ENCODE measurements around the gene DGAT2.

DNA sequence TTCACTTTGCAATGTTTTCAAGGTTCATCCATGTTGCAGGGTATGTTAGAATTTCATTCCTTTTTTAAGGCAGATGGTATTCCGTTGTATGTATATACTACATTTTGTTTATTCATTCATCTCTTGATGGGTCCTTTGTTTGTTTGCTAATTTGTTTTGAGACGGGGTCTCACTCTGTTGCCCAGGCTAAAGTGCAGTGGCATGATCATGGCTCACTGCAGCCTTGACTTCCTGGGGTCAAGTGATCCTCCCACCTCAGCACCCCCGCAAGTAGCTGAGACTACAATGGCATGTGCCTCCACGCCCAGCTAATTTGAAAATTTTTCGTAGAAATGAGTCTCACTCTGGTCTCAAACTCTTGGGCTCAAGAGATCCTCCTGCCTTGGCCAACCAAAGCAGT is 52.6 kb downstream of the DGAT2 start:
- TF ChIP-seq, protein P1, sequence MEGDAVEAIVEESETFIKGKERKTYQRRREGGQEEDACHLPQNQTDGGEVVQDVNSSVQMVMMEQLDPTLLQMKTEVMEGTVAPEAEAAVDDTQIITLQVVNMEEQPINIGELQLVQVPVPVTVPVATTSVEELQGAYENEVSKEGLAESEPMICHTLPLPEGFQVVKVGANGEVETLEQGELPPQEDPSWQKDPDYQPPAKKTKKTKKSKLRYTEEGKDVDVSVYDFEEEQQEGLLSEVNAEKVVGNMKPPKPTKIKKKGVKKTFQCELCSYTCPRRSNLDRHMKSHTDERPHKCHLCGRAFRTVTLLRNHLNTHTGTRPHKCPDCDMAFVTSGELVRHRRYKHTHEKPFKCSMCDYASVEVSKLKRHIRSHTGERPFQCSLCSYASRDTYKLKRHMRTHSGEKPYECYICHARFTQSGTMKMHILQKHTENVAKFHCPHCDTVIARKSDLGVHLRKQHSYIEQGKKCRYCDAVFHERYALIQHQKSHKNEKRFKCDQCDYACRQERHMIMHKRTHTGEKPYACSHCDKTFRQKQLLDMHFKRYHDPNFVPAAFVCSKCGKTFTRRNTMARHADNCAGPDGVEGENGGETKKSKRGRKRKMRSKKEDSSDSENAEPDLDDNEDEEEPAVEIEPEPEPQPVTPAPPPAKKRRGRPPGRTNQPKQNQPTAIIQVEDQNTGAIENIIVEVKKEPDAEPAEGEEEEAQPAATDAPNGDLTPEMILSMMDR (IDR thresholded peaks at IDR 0.05), result no peak
- TF ChIP-seq POLR2A (IDR thresholded peaks at IDR 0.05), result no peak

All from vagina (tissue), 2 donors.